Naive thymus-derived CD4-positive, alpha-beta T cell (primary cell): ENCODE measurements around the gene C1orf226. TPM values are rescaled to one million over a fixed set of nuclear protein-coding genes. Genes with fewer than 3 reads are reported as not detected.

Experiments used
- ATAC-seq: fragments of 150-1000 bp; cut with Tn5 transposase; 2 replicates; pipeline ENCODE4 v1.10.0; 2021; ENCODE audit warnings: mild to moderate bottlenecking, moderate library complexity
- CTCF ChIA-PET: fragments of 350-600 bp; sonication (Branson Sonifier 250); formaldehyde crosslinking; loops from one replicate; lab custom pipeline; 2021; ENCODE audit warnings: antibody characterized with exemption; lab: Charles Lee
- POLR2A ChIA-PET: fragments of 350-600 bp; sonication (Branson Sonifier 250); formaldehyde crosslinking; loops from one replicate; lab custom pipeline; 2021; ENCODE audit warnings: antibody characterized with exemption, inconsistent platforms; lab: Charles Lee
- DNase-seq, 9 donors: peaks; one replicate each; pipeline versions ENCODE4 v3.0.0 to v3.0.0-alpha.2; 2020 to 2022; ENCODE audit warnings: mixed read lengths in 1 of 9
- H3K27ac ChIP-seq: one replicate; pipeline ENCODE4 v1.7.0; 2013; ENCODE audit warnings: mild to moderate bottlenecking, low read depth, low read length, moderate library complexity
- H3K27me3 ChIP-seq, 2 donors: one replicate each; pipeline ENCODE4 v1.7.0; 2013; ENCODE audit warnings: low read length in 2 of 2, mild to moderate bottlenecking in 2 of 2, moderate library complexity in 2 of 2; ENCODE audit not compliant: control insufficient read depth in 2 of 2, insufficient read depth in 2 of 2
- H3K36me3 ChIP-seq, 3 experiments: 1 replicate in 2 of 3; 2 replicates in 1 of 3; pipeline ENCODE4 v1.7.0; 2013; ENCODE audit warnings: low read length in 3 of 3, mild to moderate bottlenecking in 3 of 3, moderate library complexity in 1 of 3; ENCODE audit not compliant: insufficient read depth in 3 of 3, control insufficient read depth in 2 of 3
- H3K4me1 ChIP-seq, 2 donors: one replicate each; pipeline ENCODE4 v1.7.0; 2013; ENCODE audit warnings: low read length in 2 of 2, mild to moderate bottlenecking in 2 of 2, moderate library complexity in 1 of 2; ENCODE audit not compliant: control insufficient read depth in 2 of 2, insufficient read depth in 2 of 2
- H3K4me3 ChIP-seq: 2 replicates; pipeline ENCODE4 v1.7.0; 2013; ENCODE audit warnings: mild to moderate bottlenecking, low read length
- H3K9me3 ChIP-seq, 3 experiments: 1 replicate in 2 of 3; 2 replicates in 1 of 3; pipeline ENCODE4 v1.7.0; 2013; ENCODE audit warnings: low read length in 3 of 3; ENCODE audit not compliant: control insufficient read depth in 2 of 3
- H3K27ac Mint-ChIP-seq, 9 donors: one replicate each; pipeline ENCODE4 v1.8.0; 2020 to 2022; ENCODE audit warnings: mixed read lengths in 9 of 9, mild to moderate bottlenecking in 8 of 9, moderate library complexity in 5 of 9, inconsistent platforms in 2 of 9
- H3K27me3 Mint-ChIP-seq, 5 donors: one replicate each; pipeline ENCODE4 v1.8.0; 2021 to 2022; ENCODE audit warnings: mixed read lengths in 5 of 5, mild to moderate bottlenecking in 1 of 5
- H3K36me3 Mint-ChIP-seq, 5 donors: one replicate each; pipeline ENCODE4 v1.8.0; 2020 to 2022; ENCODE audit warnings: mixed read lengths in 5 of 5, mild to moderate bottlenecking in 3 of 5, inconsistent platforms in 1 of 5
- H3K4me1 Mint-ChIP-seq, 7 donors: one replicate each; pipeline ENCODE4 v1.8.0; 2020 to 2022; ENCODE audit warnings: mixed read lengths in 7 of 7, mild to moderate bottlenecking in 3 of 7, inconsistent platforms in 1 of 7
- H3K4me3 Mint-ChIP-seq, 10 donors: one replicate each; pipeline ENCODE4 v1.8.0; 2020 to 2022; ENCODE audit warnings: mild to moderate bottlenecking in 10 of 10, mixed read lengths in 10 of 10, moderate library complexity in 6 of 10, inconsistent platforms in 2 of 10
- H3K9me3 Mint-ChIP-seq, 11 donors: one replicate each; pipeline ENCODE4 v1.8.0; 2020 to 2022; ENCODE audit warnings: mixed read lengths in 11 of 11, mild to moderate bottlenecking in 4 of 11, inconsistent platforms in 1 of 11, moderate library complexity in 1 of 11
- intact Hi-C, 2 donors: fragments of 100-400 bp; cut with micrococcal nuclease; formaldehyde crosslinking; loops; one replicate each; pipeline ENCODE4 v1.15.1; 2023
- polyA plus RNA-seq, 2 donors: library from polyadenylated mRNA; unstranded; fragments of 300-500 nt; fragmentation: Illumina TruSeq; gene quantifications; one replicate each; pipeline ENCODE4 v1.2.3, GENCODE V29; 2021
- total RNA-seq, 6 experiments: library from RNA in 5 of 6; stranded (reverse) in 5 of 6; gene quantifications; 1 replicate in 5 of 6; 2 replicates in 1 of 6; pipeline ENCODE4 v1.2.3 and lab custom pipeline; 2021 to 2026

The C1orf226 gene
- total and polyA plus RNA-seq, 7 experiments from 2014 or later, result 0.24 TPM; not detected in 6

DNA sequence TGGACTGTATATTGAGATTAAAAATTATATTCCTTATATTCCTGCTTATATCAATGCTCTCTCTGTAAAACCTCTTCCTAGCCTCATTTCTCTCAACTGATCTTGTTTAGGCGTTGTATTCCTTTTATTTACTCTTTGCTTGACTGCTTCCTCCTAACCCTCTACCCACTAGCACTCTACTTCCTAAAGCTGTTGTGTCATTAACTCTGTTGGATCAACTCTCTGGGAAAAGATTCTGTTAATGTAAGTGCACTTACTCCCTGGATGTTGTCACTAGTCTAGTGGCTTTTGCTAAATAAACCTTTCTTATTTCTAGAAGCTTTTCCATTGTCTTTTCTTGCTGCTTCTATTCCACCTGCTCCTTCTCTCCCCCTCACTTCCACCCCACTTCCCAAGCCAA, 11.4 kb upstream of the C1orf226 start:
- Mint-ChIP-seq H3K4me3 (no peak overlapping the region), H3K27ac (no peak overlapping the region), H3K36me3 (no peaks in the 10 kb centered on the region), H3K27me3 (peaks cover 0 to 2% (median 0%) of the 10 kb centered on the region in 5 donors), H3K4me1 (no peaks in the 10 kb centered on the region), H3K9me3 (no peaks in the 10 kb centered on the region)
- ChIA-PET POLR2A (no interaction called here), CTCF (no interaction called here)
- intact Hi-C loops, result no loop called here
- H3K27ac ChIP-seq, result no peak overlapping the region
- no peaks in the 10 kb centered on the region for H3K4me1 ChIP-seq
- H3K27me3 ChIP-seq, result no peaks in the 10 kb centered on the region
- no peaks in the 10 kb centered on the region for H3K36me3 ChIP-seq
- H3K4me3 ChIP-seq, result no peak overlapping the region
- H3K9me3 ChIP-seq, result no peaks in the 10 kb centered on the region
- ATAC-seq (no peak), DNase-seq (no peak)

DNA sequence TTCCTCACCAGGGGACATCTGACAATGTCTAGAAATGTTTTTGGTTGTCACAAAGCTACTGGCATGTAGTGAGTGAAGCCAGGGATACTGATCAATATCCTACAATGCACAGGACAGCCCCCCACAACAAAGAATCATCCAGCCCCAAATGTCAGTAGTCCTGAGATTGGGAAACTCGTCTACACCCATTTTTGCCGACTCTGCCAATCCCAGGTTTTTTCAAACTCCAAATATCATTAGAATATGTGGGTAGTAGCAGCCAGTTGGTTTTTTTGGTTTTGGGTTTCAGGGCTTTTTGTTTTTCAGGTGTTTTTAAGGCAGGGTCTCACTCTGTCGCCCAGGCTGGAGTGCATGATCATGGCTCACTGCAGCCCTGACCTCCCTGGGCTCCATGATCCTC, 10.8 kb upstream of the C1orf226 start:
- H3K9me3 Mint-ChIP-seq, result no peaks in the 10 kb centered on the region
- intact Hi-C loops, result no loop called here
- H3K36me3 Mint-ChIP-seq, result no peaks in the 10 kb centered on the region
- no peaks in the 10 kb centered on the region for H3K9me3 ChIP-seq
- H3K4me1 ChIP-seq, result no peaks in the 10 kb centered on the region
- H3K36me3 ChIP-seq, result no peaks in the 10 kb centered on the region
- DNase-seq, result no peak
- H3K4me1 Mint-ChIP-seq, result no peaks in the 10 kb centered on the region
- no peak overlapping the region for H3K4me3 Mint-ChIP-seq
- CTCF ChIA-PET, result interaction anchor here (0.6 kb wide), 1 partner anchor 15 kb away, joined by 3 read pairs; no protein-coding TSS in a partner anchor
- POLR2A ChIA-PET, result no interaction called here
- no peak for ATAC-seq
- H3K4me3 ChIP-seq, result no peak overlapping the region
- H3K27ac ChIP-seq, result no peak overlapping the region
- no peak overlapping the region for H3K27ac Mint-ChIP-seq
- H3K27me3 Mint-ChIP-seq, result peaks cover 0 to 2% (median 0%) of the 10 kb centered on the region in 5 donors
- no peaks in the 10 kb centered on the region for H3K27me3 ChIP-seq

DNA sequence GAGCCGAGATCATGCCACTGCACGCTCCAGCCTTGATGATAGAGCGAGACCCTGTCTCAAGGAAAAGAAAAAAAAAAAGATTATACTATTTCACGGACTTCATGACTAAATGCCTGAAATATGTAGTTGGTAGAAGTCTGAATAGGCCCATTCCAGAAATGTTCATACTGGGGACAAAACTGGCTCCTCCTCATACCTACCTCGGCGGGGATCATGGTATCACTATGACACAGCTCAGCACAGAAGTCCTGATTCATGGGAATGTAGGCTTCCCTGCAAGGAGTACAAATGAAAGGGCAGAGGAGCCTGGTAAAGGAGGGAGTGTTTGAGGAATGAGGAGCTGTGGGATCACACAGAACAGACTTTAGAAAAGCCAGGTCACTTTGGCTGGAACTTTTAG, 9.9 kb upstream of the C1orf226 start:
- H3K27me3 ChIP-seq, result no peaks in the 10 kb centered on the region
- ChIA-PET CTCF (no interaction called here), POLR2A (no interaction called here)
- no peak for DNase-seq
- Mint-ChIP-seq H3K4me3 (no peak overlapping the region), H3K9me3 (no peaks in the 10 kb centered on the region), H3K36me3 (no peaks in the 10 kb centered on the region), H3K27me3 (peaks cover 0 to 2% (median 0%) of the 10 kb centered on the region in 5 donors), H3K27ac (no peak overlapping the region), H3K4me1 (no peaks in the 10 kb centered on the region)
- no peaks in the 10 kb centered on the region for H3K36me3 ChIP-seq
- H3K4me3 ChIP-seq, result no peak overlapping the region
- H3K4me1 ChIP-seq, result no peaks in the 10 kb centered on the region
- ATAC-seq, result no peak
- H3K27ac ChIP-seq, result no peak overlapping the region
- no peaks in the 10 kb centered on the region for H3K9me3 ChIP-seq
- intact Hi-C loops, result no loop called here

DNA sequence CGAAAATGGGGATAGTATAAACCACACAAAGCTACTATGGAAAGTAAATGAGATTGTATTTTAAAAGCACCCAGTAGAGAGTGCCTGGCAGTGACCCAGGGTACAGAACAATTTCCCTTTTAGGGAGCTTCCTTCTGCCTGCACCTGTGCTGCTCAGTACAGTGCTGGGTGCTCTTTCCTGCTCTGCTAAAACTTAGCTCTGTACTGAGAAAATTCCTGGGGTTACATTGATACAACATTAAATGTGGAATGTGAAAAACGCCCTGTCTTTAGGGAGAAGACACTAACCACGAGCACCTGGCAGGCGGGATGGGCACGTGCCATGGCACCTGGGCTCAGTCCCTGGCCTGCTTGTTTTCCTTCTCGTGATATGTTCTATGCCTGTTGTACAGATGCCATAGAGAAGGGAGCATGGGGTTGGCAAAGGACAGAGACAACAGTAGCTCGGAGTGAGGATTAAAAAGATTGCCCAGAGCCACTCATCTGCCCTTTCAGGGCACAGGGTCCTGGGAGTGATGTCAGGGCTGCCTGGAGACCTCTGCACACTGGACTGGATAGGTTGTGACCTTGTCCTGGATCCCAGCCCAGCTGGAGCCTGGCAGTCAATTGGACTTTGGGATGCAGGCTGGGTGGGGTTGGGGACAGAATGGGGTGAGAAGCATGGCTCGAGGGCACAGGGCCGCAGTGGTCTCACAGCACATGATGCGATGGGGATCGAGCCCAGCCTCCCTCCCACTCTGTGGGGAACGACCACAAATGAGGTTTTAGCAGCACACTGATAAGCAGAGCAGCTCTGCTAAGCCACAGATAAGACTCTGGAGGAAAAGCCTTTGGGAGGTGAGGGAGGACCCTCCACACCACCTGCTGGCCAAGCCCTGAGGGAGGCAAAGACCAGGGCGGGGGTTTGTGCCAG, 9.1 kb upstream of the C1orf226 start:
- Histone ChIP-seq H3K4me1 (no peaks in the 10 kb centered on the region), H3K27ac (no peak overlapping the region), H3K9me3 (no peaks in the 10 kb centered on the region), H3K27me3 (no peaks in the 10 kb centered on the region), H3K4me3 (no peak overlapping the region), H3K36me3 (no peaks in the 10 kb centered on the region)
- DNase-seq (no peak), ATAC-seq (peak; percentile 31)
- intact Hi-C loops, result no loop called here
- Mint-ChIP-seq H3K27ac (no peak overlapping the region), H3K36me3 (no peaks in the 10 kb centered on the region), H3K27me3 (peaks cover 0 to 2% (median 0%) of the 10 kb centered on the region in 5 donors), H3K4me3 (no peak overlapping the region), H3K9me3 (no peaks in the 10 kb centered on the region), H3K4me1 (no peaks in the 10 kb centered on the region)
- POLR2A ChIA-PET, result no interaction called here
- CTCF ChIA-PET, result no interaction called here

DNA sequence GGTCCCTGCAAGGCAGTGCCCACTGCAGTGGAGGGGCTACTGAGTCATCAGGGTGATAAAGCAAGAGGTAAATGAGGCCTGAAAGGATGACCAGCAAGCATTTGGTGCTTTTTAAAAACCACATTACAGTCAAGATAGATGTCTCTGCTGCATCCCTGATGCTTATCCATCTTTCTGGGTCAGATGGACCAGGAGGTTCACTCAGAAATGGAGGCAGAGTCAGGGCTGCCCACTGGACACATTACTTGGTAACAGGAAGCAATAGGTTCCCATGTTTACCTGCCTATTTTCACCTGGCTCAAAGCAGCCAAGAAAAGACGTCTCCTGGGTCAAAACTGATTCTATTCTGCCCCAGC, 8.5 kb upstream of the C1orf226 start:
- CTCF ChIA-PET, result no interaction called here
- Mint-ChIP-seq H3K4me3 (no peak overlapping the region), H3K4me1 (no peaks in the 10 kb centered on the region)

DNA sequence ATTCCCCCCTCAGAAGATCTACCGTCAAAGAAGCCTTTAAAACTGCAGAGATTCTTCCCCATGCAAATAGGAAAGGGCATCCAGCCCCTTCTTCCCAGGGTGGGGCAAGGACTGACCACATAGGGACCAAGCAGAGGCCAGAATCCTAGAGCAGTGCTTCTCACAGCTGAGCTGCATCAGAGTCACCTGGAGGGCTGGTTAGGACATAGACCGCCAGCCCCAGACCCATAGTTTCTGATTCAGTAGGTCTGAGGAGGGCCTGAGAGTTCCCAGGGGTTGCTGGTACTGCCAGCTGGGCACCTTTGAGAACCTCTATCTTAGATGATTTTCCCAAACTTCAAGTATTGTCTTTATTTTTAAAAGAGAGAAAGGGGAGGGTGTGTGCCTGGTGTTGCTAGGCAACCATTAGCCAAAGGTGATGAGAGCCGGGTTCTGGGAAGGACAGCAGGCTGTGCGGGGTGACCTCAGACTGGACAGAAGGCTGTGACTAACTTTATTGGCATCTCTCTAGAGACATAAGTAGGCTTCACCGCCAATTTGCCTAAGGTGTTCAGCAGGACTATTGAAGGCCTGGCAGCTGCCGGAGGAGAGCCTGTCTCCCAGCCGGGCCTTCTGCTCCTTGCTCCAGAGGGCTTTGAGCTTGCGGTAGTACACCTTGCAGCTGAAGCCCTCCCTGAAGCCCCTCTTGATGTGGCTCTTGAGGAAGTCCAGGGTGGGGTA, 7.8 kb upstream of the C1orf226 start:
- no peaks in the 10 kb centered on the region for H3K9me3 Mint-ChIP-seq
- no peaks in the 10 kb centered on the region for H3K4me1 ChIP-seq
- intact Hi-C loops, result no loop called here
- POLR2A ChIA-PET, result no interaction called here
- no peaks in the 10 kb centered on the region for H3K36me3 Mint-ChIP-seq
- CTCF ChIA-PET, result no interaction called here
- ATAC-seq, result no peak
- H3K27ac ChIP-seq, result no peak overlapping the region
- H3K4me3 Mint-ChIP-seq, result no peak overlapping the region
- no peak for DNase-seq
- H3K9me3 ChIP-seq, result no peaks in the 10 kb centered on the region
- no peaks in the 10 kb centered on the region for H3K27me3 ChIP-seq
- peaks cover 0 to 2% (median 0%) of the 10 kb centered on the region in 5 donors for H3K27me3 Mint-ChIP-seq
- H3K4me3 ChIP-seq, result no peak overlapping the region
- no peak overlapping the region for H3K27ac Mint-ChIP-seq
- no peaks in the 10 kb centered on the region for H3K36me3 ChIP-seq
- no peaks in the 10 kb centered on the region for H3K4me1 Mint-ChIP-seq

More for the DNA sequence above, 8.5 kb upstream of the C1orf226 start:
- Histone ChIP-seq H3K9me3 (no peaks in the 10 kb centered on the region), H3K4me3 (no peak overlapping the region), H3K27ac (no peak overlapping the region), H3K27me3 (no peaks in the 10 kb centered on the region), H3K36me3 (no peaks in the 10 kb centered on the region), H3K4me1 (no peaks in the 10 kb centered on the region)
- ATAC-seq, result no peak
- POLR2A ChIA-PET, result no interaction called here
- Mint-ChIP-seq H3K27ac (no peak overlapping the region), H3K27me3 (peaks cover 0 to 2% (median 0%) of the 10 kb centered on the region in 5 donors), H3K9me3 (no peaks in the 10 kb centered on the region), H3K36me3 (no peaks in the 10 kb centered on the region)
- intact Hi-C loops, result no loop called here
- DNase-seq, result no peak
